GM19463 (cell line): ENCODE data around the gene RSRC2.
"Not testable (repeated sequence)": the region's sequence is repeated elsewhere in the genome, so short reads cannot be mapped to it uniquely, and the experiment has no call there.

Source experiments
- ATAC-seq: cut with Tn5 transposase; IDR thresholded peaks from one replicate; pipeline ENCODE4 v1.9.1; 2021; ENCODE audit warnings: mild to moderate bottlenecking, moderate library complexity; ENCODE audit not compliant: unreplicated experiment

RSRC2 gene

GRCh38 chr12:122486805-122487426 lies 39.8 kb downstream of the RSRC2 start:
- ATAC-seq, result no peak

DNA sequence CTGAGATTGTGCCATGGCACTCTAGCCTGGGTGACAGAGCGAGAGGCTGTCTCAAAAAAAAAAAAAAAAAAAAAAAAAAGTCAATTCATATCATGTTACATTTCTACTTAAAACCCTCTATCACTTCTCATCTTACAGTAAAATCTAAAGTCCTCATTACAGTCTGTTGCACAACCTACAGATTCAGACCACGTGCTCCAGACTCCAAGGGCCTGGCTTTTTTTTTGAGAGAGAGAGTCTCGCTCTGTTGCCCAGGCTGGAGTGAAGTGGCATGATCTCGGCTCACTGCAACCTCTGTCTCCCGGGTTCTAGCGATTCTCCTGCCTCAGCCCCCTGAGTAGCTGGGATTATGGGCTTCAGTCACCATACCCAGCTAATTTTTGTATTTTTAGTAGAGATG lies 40.4 kb downstream of the RSRC2 start:
- not testable (repeated sequence) for ATAC-seq

DNA sequence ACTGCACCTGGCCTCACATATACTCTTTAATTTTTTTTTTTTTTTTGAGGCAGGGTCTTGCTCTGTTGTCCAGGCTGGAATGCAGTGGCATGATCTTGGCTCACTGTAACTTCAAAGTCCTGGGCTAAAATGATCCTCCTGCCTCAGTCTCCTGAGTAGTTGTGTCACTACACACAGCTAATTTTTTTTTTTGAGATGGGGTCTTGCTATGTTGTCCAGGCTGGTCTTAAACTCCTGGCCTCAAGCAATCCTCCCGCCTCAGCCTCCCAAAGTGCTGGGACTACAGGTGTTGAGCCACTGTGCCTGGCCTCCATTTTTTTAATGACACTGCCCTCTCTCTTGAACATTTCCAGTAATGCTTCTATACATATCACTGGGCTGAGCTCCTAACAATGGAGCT lies 42.4 kb downstream of the RSRC2 start:
- not testable (repeated sequence) for ATAC-seq

DNA sequence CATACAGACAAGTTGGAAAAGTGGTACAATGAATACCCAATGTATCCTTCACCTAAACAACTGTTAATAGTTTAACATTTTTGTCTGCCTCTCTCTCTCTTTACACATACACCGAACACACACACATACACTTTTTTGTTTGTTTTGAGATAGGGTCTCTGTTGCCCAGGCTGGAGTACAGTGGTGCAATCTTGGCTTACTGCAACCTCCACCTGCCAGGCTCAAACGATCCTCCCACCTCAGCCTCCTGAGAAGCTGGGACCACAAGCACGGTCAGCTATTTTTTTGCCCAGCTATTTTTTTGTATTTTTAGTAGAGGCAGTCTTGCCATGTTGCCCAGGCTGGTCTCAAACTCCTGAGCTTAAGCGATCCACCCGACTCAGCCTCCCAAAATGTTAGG lies 42.8 kb downstream of the RSRC2 start:
- no peak for ATAC-seq

DNA sequence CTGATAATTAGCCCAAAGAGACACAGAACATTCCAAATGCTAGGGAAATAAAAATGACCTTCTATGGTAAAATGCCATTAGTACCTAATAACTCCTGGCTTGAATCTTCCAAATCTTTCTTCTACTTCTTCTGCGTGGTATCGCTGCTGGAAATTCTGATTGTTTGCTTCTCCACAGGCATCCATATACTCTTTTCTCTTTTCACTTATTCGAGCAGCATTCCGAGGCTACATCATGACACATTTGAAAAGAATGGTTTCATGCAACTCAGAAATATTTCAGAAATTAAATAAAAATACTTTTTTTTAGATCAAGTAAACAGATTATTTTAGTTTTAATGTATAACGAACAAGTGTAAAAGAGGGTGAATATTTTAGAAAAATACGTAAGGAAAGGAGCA lies 44.9 kb downstream of the RSRC2 start:
- no peak for ATAC-seq

GRCh38 chr12:122480753-122481152 lies 46.0 kb downstream of the RSRC2 start:
- ATAC-seq, result no peak

DNA sequence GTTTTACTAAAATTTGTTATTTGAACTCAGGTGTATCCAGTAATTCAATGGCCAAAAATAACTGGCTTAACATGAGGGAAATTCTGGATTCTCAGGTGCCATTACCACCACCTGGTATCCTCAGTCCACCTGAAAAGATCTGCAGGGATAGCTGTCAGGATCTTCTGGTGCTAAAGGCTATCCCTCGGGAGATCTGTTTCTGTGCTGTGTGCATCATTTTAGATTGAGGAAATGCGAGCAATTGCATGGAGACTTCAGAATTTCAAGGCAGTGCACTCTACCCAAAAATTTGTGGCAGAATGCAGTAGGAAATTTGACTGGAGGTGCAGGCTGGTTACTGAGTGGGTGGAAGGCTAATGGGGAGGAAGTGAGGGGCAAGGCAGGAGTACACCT lies 52.4 kb downstream of the RSRC2 start:
- ATAC-seq, result no peak

- ATAC-seq, result no peak
Observed at GRCh38 chr12:122473543-122474323, 53.0 kb downstream of the RSRC2 start.

- ATAC-seq, result no peak
Observed at GRCh38 chr12:122471324-122472226, 55.2 kb downstream of the RSRC2 start.

- not testable (repeated sequence) for ATAC-seq
Observed at GRCh38 chr12:122470576-122470975, 56.2 kb downstream of the RSRC2 start.

GRCh38 chr12:122469856-122470255 lies 56.9 kb downstream of the RSRC2 start:
- ATAC-seq, result not testable (repeated sequence)

GRCh38 chr12:122467983-122468382 lies 58.8 kb downstream of the RSRC2 start:
- ATAC-seq, result no peak

GRCh38 chr12:122464317-122465042 lies 62.3 kb downstream of the RSRC2 start:
- not testable (repeated sequence) for ATAC-seq

DNA sequence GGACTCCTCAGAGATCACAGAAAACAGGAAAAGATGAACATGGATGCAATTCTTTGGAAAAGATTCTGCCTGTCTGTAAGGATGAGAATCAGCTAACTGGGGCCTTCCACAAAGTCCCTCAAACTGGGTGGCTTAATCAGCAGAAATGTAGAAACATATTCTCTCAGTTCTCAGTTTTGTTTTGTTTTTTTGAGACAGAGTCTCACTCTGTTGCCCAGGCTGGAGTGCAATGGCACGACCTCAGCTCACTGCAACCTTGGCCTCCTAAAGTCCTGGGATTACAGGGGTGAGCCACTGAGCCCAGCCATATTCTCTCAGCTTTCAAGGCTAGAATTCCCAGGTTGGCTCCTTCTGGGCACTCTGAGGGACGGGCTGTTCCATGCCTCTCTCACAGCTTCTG lies 66.1 kb downstream of the RSRC2 start:
- no peak for ATAC-seq

DNA sequence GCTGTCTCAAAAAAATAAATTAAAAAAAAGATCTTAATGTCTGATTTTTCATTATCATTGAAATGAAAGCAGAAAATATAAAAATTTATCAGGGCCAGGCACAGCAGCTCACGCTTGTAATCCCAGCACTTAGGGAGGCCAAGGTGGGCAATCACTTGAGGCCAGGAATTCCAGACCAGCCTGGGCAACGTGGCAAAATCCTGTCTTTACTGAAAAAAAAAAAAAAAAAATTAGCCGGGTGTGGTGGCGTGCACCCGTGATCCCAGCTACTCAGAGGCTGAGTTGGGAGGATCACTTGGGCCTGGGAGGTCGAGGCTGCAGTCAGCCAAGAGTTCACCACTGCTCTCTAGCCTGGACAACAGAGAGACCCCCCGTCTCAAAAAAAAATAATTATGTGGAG lies 66.7 kb downstream of the RSRC2 start:
- ATAC-seq, result no peak

DNA sequence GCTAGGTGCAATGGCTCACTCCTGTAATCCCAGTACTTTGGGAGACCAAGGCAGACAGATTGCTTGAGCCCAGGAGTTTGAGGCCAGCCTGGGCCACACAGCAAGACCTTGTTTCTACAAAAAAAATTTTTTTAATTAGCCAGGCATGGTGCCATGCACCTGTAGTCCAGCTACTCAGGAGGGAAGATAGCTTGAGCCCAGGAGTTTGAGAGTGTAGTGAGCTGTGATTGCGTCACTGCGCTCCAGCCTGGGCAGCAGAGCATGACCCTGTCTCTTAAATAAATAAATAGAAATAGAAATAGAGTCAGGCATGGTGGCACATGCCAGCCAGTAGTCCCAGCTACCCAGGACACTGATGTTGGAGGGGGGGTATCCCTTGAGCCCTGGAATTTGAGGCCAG lies 67.5 kb downstream of the RSRC2 start:
- ATAC-seq, result no peak

GRCh38 chr12:122458105-122459035 lies 68.4 kb downstream of the RSRC2 start:
- no peak for ATAC-seq

GRCh38 chr12:122457627-122458026 lies 69.1 kb downstream of the RSRC2 start:
- ATAC-seq, result no peak

GRCh38 chr12:122454739-122455138 lies 72.0 kb downstream of the RSRC2 start:
- ATAC-seq, result no peak

GRCh38 chr12:122454250-122454721 lies 72.5 kb downstream of the RSRC2 start:
- ATAC-seq, result no peak
